ENCODE results near the gene LIM2.

Gene LIM2

GRCh38 chr19:51368366-51369282, 19.1 kb downstream of the LIM2 start, which contains the start of gene CLDND2:
Gene CLDND2 (minus strand): TSS chr19:51369003. CDS start chr19:51368577, 426 bp downstream.
- no peak for TF ChIP-seq ELF4 (IDR thresholded peaks at IDR 0.05)
- TF ChIP-seq TARDBP (IDR thresholded peaks at IDR 0.05), result no peak
- TF ChIP-seq FOXA1 (IDR thresholded peaks at IDR 0.05), result no peak
- no peak for TF ChIP-seq ARNT (IDR thresholded peaks at IDR 0.05)
- TF ChIP-seq SP1 (IDR thresholded peaks at IDR 0.05), result no peak
- no peak for TF ChIP-seq CTBP1 (IDR thresholded peaks at IDR 0.05; ENCODE audit: borderline replicate concordance)
- no peak for TF ChIP-seq FOXK2 (IDR thresholded peaks at IDR 0.05)
- no peak for TF ChIP-seq ZNF384 (IDR thresholded peaks at IDR 0.05)
- TF ChIP-seq PKNOX1 (IDR thresholded peaks at IDR 0.05), result no peak
- TF ChIP-seq LEF1 (IDR thresholded peaks at IDR 0.05; ENCODE audit: borderline replicate concordance), result no peak
- DNase-seq (ENCODE audit: extremely low spot score), result no peak
- POLR2A ChIA-PET, result interaction anchor here (0.9 to 1.7 kb wide), 11 partner anchors 14 to 48 kb away, joined by 3 to 40 read pairs (median 4); partner anchors contain the start of genes SIGLEC10 and VSIG10L
- CTCF ChIA-PET, result no interaction called here

- no peak for TF ChIP-seq ELF4 (IDR thresholded peaks at IDR 0.05)
- TF ChIP-seq SUZ12 (IDR thresholded peaks at IDR 0.05), result no peak
- no peak for TF ChIP-seq ARNT (IDR thresholded peaks at IDR 0.05)
- no peak for TF ChIP-seq TARDBP (IDR thresholded peaks at IDR 0.05)
- TF ChIP-seq PKNOX1 (IDR thresholded peaks at IDR 0.05), result no peak
- TF ChIP-seq FOXK2 (IDR thresholded peaks at IDR 0.05), result no peak
- TF ChIP-seq L3MBTL2 (conservative IDR thresholded peaks at IDR 0.05), result peak; percentile 73
- ChIA-PET CTCF (no interaction called here), POLR2A (interaction anchor here (0.6 to 1.7 kb wide), 15 partner anchors 9 to 226 kb away, joined by 3 to 40 read pairs (median 4); partner anchors contain the start of genes C19orf84, SIGLEC10 and VSIG10L)
- peak; percentile 96 for DNase-seq (ENCODE audit: extremely low spot score)
Measured at GRCh38 chr19:51367565-51368365, 20.0 kb downstream of the LIM2 start.

- ChIA-PET CTCF (no interaction called here), POLR2A (interaction anchor here (0.6 to 1.7 kb wide), 11 partner anchors 8 to 226 kb away, joined by 3 to 40 read pairs (median 4); partner anchors contain the start of genes C19orf84, SIGLEC10 and VSIG10L)
- no peak for DNase-seq (ENCODE audit: extremely low spot score)
- TF ChIP-seq NFRKB (IDR thresholded peaks at IDR 0.05) (no peak), L3MBTL2 (conservative IDR thresholded peaks at IDR 0.05) (no peak), FOXM1 (IDR thresholded peaks at IDR 0.05; ENCODE audit: borderline replicate concordance) (no peak), TARDBP (IDR thresholded peaks at IDR 0.05) (no peak), CTBP1 (IDR thresholded peaks at IDR 0.05; ENCODE audit: borderline replicate concordance) (no peak), ZNF384 (IDR thresholded peaks at IDR 0.05) (no peak), SP1 (IDR thresholded peaks at IDR 0.05) (no peak), BHLHE40 (IDR thresholded peaks at IDR 0.05; ENCODE audit: borderline replicate concordance) (no peak), FOXA1 (IDR thresholded peaks at IDR 0.05) (no peak), HDGF (IDR thresholded peaks at IDR 0.05; ENCODE audit: borderline replicate concordance) (no peak), ARNT (IDR thresholded peaks at IDR 0.05) (no peak), ELF4 (IDR thresholded peaks at IDR 0.05) (no peak), FOXK2 (IDR thresholded peaks at IDR 0.05) (no peak), SUZ12 (IDR thresholded peaks at IDR 0.05) (no peak), LEF1 (IDR thresholded peaks at IDR 0.05; ENCODE audit: borderline replicate concordance) (no peak)
Measured at GRCh38 chr19:51367255-51367564, 20.6 kb downstream of the LIM2 start.

GRCh38 chr19:51366389-51367254, 21.2 kb downstream of the LIM2 start:
- DNase-seq (ENCODE audit: extremely low spot score), result peak; percentile 93
- ChIA-PET POLR2A (interaction anchor here (1.0 to 1.7 kb wide), 12 partner anchors 10 to 227 kb away, joined by 3 to 40 read pairs (median 6); partner anchors contain the start of genes C19orf84, SIGLEC10 and VSIG10L), CTCF (interaction anchor here (1.5 kb wide), 1 partner anchor 27 kb away, joined by 6 read pairs; no protein-coding TSS in a partner anchor)
- no peak for TF ChIP-seq SP1 (IDR thresholded peaks at IDR 0.05)
- TF ChIP-seq L3MBTL2 (conservative IDR thresholded peaks at IDR 0.05), result peak; percentile 58; the same call in 1 of the 2 replicates

- no peak for DNase-seq (ENCODE audit: extremely low spot score)
- ChIA-PET CTCF (interaction anchor here (1.5 kb wide), 1 partner anchor 27 kb away, joined by 6 read pairs; no protein-coding TSS in a partner anchor), POLR2A (interaction anchor here (0.9 to 1.5 kb wide), 7 partner anchors 9 to 32 kb away, joined by 3 to 15 read pairs (median 5); partner anchors contain the start of gene VSIG10L)
- no peak for TF ChIP-seq TARDBP (IDR thresholded peaks at IDR 0.05)
- TF ChIP-seq L3MBTL2 (conservative IDR thresholded peaks at IDR 0.05), result peak; percentile 65
Measured at GRCh38 chr19:51365965-51366388, 21.8 kb downstream of the LIM2 start, which contains the start of gene ETFB. Gene ETFB (minus strand): TSS chr19:51366388. CDS start chr19:51366326, 62 bp downstream.

Measured in HEK293T (cell line).